ENCODE results near the gene RPL28.

The RPL28 gene

DNA sequence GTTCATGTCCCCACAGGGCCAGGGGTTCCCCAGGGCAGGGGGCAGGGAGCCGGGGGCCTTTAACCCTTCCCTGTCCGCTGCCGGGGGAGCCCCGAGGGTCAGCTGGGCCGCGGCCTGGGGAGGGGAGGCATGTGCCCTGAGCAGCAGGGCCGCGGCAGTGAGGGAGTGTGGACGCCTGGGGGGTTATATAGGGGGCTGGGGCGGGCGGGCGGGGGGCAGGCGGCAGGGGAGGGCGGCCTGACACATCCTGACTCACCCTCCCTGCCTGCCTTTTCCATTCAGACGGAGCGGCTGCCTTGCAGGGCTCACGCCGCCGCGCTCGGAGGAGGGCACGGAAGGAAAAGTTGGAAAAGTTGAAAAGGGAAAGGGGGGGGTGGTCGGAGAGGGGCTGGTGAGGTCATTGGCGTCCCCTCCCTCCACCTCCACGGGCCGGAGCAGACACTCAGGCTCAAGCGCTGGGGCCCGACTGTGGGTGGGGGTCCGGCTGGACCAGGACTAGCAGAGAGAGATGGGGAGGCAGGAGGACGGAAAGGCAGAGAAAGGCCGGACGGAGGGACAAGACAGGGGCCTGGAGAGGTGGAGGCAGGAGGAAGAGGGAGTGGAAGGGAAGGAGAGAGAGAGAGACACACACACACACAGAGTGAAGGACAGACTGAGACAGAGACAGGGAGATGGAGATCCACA, 15.3 kb upstream of the RPL28 start, which contains the start of gene IL11:
TSS of gene IL11 (minus strand) at position 159 of the 684 bp plus-strand sequence. CDS start at position 6, 153 bp downstream.
- TF ChIP-seq CTCF (conservative IDR thresholded peaks at IDR 0.05) = no peak
- no peak within 1 kb of the TSS for H3K27ac ChIP-seq

- no peak overlapping the region for H3K27ac ChIP-seq
- TF ChIP-seq CTCF (conservative IDR thresholded peaks at IDR 0.05) = no peak
Measured at GRCh38 chr19:55372316-55373081, 13.2 kb upstream of the RPL28 start.

DNA sequence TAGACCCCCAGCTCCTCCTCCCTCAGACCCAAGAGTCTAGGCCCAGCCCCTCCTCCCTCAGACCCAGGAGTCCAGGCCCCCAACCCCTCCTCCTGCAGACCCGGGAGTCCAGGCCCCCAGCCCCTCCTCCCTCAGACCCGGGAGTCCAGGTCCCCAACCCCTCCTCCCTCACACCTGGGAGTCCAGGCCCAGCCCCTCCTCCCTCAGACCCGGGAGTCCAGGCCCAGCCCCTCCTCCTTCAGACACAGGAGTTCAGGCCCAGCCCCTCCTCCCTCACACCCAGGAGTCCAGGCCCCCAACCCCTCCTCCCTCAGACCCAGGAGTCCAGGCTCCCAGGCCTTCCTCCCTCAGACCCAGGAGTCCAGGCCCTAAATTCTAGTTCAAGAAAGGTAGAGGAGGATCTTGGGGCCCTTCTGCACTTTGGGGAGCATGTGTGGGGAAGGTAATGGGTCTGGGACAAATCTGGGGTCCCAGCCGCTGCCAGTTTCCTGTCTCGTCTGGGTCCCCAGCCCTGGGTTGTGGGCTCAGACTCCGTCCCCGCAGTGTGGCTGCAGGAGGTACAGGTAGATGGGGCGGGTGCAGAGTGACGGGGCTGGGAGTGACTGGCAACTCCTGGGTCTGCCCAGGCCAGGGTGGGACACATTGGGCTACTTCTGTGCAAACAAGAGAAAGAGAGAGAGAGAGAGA, 12.3 kb upstream of the RPL28 start:
- no peak overlapping the region for H3K27ac ChIP-seq
- TF ChIP-seq CTCF (conservative IDR thresholded peaks at IDR 0.05) = no peak

GRCh38 chr19:55373993-55374757, 11.6 kb upstream of the RPL28 start:
- no peak for TF ChIP-seq CTCF (conservative IDR thresholded peaks at IDR 0.05)
- no peak overlapping the region for H3K27ac ChIP-seq

DNA sequence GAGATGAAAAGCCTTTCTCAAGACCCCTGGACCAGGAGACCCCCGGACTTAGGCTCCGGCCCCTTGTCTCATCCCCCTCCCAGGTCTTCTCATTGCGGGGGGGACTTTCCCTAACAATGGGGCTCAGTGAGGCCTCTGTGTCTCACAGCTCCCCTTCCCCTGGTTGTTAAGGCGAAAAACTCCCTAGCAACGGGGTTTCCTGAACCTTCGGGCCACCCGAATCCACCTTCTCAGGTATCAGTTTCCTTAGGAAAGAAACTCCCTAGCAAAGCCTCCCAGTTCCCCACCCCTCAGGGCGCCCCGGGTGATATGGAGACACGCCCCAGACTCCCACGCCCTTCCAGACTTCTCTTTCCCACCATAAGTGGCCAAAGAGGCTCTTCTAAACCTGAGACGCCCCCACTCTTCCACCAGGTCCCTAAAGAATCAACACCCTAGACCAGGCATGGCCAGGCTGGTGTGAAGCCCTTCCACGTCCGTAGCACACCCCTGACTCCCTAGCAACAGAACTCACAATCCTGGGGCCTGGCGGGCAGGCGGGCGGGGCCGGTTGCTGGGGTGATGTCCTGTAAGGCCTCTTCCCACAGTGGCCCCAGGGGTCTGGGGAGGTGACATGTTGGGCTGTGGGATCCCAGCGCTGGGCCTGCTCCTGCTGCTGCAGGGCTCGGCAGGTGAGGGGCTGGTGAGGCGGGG, 9.3 kb upstream of the RPL28 start, which contains the start of gene TMEM190:
TSS of gene TMEM190 (plus strand) at position 586 of the 693 bp plus-strand sequence. CDS start at position 614, 28 bp downstream.
- H3K27ac ChIP-seq = no peak within 1 kb of the TSS
- TF ChIP-seq CTCF (conservative IDR thresholded peaks at IDR 0.05) = no peak

DNA sequence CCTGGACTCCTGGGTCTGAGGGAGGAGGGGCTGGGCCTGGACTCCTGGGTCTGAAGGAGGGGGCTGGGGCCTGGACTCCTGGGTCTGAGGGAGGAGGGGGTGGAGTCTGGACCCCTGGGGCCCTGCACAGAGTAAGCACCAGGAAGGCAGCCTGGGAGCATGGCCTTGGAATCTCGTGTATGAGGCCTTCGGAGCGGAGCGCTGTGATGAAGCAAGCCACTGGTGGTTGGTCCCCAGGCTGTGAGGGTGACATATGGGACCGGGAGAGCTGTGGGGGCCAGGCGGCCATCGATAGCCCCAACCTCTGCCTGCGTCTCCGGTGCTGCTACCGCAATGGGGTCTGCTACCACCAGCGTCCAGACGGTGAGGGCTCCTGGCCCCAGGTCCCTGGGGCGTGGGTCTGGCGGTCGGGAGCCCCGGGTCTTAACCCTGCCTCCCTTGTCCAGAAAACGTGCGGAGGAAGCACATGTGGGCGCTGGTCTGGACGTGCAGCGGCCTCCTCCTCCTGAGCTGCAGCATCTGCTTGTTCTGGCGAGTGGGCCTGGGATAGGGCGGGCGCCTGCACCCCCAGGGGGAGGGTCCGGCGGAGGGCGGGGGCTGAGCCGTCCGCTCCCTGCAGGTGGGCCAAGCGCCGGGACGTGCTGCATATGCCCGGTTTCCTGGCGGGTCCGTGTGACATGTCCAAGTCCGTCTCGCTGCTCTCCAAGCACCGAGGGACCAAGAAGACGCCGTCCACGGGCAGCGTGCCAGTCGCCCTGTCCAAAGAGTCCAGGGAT, 8.2 kb upstream of the RPL28 start:
- no peak for TF ChIP-seq CTCF (conservative IDR thresholded peaks at IDR 0.05)
- H3K27ac ChIP-seq = no peak overlapping the region

Measured in VCaP (cell line).